GM12872 (cell line): ENCODE data around the gene PPL.

Experiments
- CTCF ChIP-seq: IDR thresholded peaks from 3 replicates; pipeline ENCODE4 v1.5.1; 2011; ENCODE audit warnings: low read depth, mild to moderate bottlenecking, low read length, moderate library complexity; ENCODE audit not compliant: insufficient read depth

Gene PPL

GRCh38 chr16:4865231-4865860 is 71.6 kb downstream of the PPL start:
- TF ChIP-seq CTCF, result no peak

- TF ChIP-seq CTCF, result no peak
Observed at GRCh38 chr16:4864728-4865127, 72.2 kb downstream of the PPL start.

GRCh38 chr16:4862639-4863038 is 74.3 kb downstream of the PPL start:
- TF ChIP-seq CTCF, result no peak

- no peak for TF ChIP-seq CTCF
Observed at GRCh38 chr16:4860727-4861342, 76.1 kb downstream of the PPL start.

GRCh38 chr16:4859900-4860255 is 77.1 kb downstream of the PPL start:
- TF ChIP-seq CTCF, result no peak

GRCh38 chr16:4859190-4859899 is 77.6 kb downstream of the PPL start:
- TF ChIP-seq CTCF, result no peak

- TF ChIP-seq CTCF, result no peak
Observed at GRCh38 chr16:4855804-4856203, 81.1 kb downstream of the PPL start.
